ENCODE results near the gene B4GALT5.

DNA sequence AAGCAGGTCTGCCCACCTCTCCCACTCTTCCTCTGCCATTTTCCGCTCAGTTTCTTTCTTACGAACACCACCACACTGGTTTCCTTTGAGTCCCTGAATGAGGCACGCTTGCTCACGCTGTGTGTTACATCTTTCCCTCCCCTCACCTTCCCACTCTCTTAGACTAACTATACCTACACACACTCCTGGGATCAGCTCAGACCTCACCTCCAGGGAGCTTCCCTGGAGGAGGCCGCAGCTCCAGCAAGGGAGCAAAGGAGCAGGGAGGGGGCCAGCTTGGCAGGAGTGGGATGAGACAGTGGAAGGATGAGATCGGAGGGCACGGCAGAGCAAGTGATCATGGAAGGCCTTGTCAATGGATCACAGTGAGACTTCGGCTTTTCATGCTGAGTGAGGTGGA, 28.3 kb upstream of the B4GALT5 start:
- TF ChIP-seq ZC3H10 (CRISPR knock-in tag; IDR thresholded peaks at IDR 0.05) (no peak), ISL1 (CRISPR knock-in tag; IDR thresholded peaks at IDR 0.05) (no peak), TCF4 (CRISPR knock-in tag; IDR thresholded peaks at IDR 0.05; ENCODE audit: borderline replicate concordance) (no peak), ZFP30 (CRISPR knock-in tag; IDR thresholded peaks at IDR 0.05) (no peak), ZNF70 (CRISPR knock-in tag; IDR thresholded peaks at IDR 0.05) (no peak), ARNTL (CRISPR knock-in tag; IDR thresholded peaks at IDR 0.05; ENCODE audit: borderline replicate concordance, low read depth) (no peak), ESRRG (CRISPR knock-in tag; IDR thresholded peaks at IDR 0.05) (no peak)
- TF ChIP-seq, protein P1, sequence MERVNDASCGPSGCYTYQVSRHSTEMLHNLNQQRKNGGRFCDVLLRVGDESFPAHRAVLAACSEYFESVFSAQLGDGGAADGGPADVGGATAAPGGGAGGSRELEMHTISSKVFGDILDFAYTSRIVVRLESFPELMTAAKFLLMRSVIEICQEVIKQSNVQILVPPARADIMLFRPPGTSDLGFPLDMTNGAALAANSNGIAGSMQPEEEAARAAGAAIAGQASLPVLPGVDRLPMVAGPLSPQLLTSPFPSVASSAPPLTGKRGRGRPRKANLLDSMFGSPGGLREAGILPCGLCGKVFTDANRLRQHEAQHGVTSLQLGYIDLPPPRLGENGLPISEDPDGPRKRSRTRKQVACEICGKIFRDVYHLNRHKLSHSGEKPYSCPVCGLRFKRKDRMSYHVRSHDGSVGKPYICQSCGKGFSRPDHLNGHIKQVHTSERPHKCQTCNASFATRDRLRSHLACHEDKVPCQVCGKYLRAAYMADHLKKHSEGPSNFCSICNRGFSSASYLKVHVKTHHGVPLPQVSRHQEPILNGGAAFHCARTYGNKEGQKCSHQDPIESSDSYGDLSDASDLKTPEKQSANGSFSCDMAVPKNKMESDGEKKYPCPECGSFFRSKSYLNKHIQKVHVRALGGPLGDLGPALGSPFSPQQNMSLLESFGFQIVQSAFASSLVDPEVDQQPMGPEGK (CRISPR knock-in tag; IDR thresholded peaks at IDR 0.05; ENCODE audit: borderline replicate concordance), result no peak
- TF ChIP-seq, protein P2, sequence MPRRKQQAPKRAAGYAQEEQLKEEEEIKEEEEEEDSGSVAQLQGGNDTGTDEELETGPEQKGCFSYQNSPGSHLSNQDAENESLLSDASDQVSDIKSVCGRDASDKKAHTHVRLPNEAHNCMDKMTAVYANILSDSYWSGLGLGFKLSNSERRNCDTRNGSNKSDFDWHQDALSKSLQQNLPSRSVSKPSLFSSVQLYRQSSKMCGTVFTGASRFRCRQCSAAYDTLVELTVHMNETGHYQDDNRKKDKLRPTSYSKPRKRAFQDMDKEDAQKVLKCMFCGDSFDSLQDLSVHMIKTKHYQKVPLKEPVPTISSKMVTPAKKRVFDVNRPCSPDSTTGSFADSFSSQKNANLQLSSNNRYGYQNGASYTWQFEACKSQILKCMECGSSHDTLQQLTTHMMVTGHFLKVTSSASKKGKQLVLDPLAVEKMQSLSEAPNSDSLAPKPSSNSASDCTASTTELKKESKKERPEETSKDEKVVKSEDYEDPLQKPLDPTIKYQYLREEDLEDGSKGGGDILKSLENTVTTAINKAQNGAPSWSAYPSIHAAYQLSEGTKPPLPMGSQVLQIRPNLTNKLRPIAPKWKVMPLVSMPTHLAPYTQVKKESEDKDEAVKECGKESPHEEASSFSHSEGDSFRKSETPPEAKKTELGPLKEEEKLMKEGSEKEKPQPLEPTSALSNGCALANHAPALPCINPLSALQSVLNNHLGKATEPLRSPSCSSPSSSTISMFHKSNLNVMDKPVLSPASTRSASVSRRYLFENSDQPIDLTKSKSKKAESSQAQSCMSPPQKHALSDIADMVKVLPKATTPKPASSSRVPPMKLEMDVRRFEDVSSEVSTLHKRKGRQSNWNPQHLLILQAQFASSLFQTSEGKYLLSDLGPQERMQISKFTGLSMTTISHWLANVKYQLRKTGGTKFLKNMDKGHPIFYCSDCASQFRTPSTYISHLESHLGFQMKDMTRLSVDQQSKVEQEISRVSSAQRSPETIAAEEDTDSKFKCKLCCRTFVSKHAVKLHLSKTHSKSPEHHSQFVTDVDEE (CRISPR knock-in tag; IDR thresholded peaks at IDR 0.05), result no peak
- TF ChIP-seq, protein P3, sequence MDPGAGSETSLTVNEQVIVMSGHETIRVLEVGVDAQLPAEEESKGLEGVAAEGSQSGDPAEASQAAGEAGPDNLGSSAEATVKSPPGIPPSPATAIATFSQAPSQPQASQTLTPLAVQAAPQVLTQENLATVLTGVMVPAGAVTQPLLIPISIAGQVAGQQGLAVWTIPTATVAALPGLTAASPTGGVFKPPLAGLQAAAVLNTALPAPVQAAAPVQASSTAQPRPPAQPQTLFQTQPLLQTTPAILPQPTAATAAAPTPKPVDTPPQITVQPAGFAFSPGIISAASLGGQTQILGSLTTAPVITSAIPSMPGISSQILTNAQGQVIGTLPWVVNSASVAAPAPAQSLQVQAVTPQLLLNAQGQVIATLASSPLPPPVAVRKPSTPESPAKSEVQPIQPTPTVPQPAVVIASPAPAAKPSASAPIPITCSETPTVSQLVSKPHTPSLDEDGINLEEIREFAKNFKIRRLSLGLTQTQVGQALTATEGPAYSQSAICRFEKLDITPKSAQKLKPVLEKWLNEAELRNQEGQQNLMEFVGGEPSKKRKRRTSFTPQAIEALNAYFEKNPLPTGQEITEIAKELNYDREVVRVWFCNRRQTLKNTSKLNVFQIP (CRISPR knock-in tag; IDR thresholded peaks at IDR 0.05; ENCODE audit: borderline replicate concordance, low read depth), result no peak

All from SK-N-SH treated with all-trans-retinoic acid at 6 μM for 48 hours (cell line).